Endometrial microvascular endothelial cells (primary cell): ENCODE results near the gene KLHL29. TPM values are rescaled to one million over a fixed set of nuclear protein-coding genes. Genes with fewer than 3 reads are reported as not detected.

Experiments
- in situ Hi-C: cut with HindIII; loops from 2 replicates; pipeline ENCODE4 v1.10.0; 2017; ENCODE audit warnings: low sequenced_read_pairs, low pct_unique_long_range_greater_than_20kb; ENCODE audit errors: inconsistent ontology term
- total RNA-seq: library from RNA; depleted of rRNA; stranded (reverse); fragments of >200 nt; gene quantifications from one replicate; pipeline ENCODE4 v1.2.3, GENCODE V29; 2015; ENCODE audit errors: inconsistent ontology term

The KLHL29 gene
- total RNA-seq, 1 donor from 2014 or later = 4.0 TPM

DNA sequence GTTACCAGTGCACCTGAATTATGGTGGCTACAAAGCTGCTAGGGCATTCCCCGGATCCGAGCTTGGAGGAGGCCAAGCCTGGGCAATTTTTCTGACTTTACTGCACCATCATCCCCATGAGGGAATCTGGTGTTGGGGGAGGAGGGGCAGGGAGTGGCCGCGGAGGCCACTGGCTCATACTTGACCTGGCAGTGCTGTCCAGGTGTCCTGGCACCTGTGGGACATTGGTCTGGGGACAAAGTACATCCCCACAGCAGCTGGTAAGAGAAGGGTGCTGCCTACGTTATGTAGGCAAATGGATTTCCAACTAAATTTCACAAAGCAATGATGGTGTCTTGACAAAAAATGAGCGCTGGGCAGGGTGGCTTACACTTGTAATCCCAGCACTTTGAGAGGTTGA is 48.3 kb downstream of the KLHL29 start:
- in situ Hi-C loops = no loop called here

DNA sequence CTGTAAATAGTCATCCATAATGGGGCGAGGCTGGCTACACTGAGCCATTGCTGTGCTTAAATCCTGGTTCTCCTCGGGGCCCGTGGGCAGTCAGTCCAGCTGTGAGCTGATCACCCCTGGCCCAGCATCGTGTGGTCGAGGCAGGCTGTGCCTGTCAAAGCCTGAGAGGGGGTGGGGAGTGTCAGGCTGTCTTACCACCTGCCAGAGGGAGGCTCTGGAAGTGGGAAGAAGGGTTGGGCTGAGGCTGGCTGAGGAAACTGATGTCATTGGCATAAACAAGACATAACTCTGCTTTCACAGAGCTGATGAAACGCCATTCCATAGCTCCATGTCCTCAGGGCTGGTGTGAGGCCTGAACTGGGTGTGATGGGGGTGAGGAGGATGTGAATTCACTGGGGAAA is 49.7 kb downstream of the KLHL29 start:
- in situ Hi-C loops = no loop called here

DNA sequence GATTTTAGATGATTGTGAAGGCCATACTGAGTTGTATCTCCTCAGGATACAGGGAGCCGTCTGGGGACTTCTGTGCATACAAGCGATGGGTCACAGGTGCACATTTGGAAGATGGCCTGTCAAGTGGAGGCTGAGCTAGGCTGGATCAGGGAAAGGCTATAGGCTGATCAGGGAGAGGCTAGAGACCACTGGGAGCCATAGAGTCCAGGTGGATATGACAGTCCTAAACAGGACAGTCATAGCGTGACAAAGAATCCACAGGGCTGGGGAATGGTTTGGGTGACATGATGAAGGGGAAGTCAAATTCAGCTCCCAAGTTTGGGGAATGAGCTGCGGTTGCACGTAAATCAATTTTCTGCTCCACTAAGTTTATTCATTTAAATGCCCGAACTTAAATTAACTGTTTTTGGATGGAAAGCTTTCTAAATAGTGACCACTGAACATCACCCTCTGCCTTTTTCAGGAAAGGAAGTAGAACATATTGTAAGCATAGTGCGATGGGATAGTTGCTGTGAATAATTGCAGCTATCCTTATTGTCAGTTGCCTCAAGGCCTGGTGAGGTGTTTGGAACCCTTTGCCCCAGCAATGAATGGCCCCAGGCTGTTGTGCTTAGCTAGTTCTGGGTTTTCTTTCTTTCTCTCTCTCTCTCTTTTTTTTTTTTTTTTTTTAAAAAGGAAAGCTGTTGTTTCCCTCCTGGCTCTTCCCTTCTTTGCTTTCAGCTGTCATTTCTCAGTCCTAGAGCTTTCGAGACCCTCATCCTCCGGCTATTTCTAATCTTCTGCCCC is 50.5 kb downstream of the KLHL29 start:
- in situ Hi-C loops = no loop called here

DNA sequence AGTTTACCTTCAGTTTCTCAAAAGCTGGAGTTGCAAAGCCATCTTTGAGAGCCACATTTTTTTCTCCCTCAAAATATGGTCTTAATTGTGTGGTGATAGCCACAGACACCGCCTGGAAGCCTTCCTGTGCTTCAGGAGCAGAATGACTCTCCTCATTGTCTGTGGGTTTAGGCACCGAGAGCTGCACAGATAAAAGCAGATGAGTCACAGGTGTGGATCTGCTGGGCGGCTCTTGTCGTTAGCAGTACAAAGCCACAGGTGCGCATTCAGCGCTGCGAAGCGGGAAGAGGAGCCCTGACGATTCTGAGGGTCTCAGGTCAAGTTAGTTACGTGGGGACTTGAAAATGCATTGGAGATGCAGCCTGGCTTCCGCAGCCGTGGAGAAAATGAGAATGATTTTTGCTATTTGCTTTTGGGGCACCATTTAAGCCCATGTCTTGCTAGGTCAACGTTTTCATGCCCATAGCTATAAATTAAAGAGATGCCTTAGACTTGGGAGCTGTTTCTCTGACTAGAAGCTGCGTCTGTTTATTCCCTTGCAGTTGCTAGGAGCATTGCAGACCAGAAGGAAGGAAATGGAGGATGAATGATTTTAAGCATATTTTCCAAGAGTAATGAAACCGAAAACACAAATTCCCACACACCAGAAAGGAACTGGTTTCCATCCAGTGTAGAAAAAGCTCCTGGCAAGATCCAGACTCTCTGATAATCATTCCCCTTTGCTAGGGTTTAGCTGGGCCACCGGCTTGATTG is 51.5 kb downstream of the KLHL29 start:
- in situ Hi-C loops = no loop called here

DNA sequence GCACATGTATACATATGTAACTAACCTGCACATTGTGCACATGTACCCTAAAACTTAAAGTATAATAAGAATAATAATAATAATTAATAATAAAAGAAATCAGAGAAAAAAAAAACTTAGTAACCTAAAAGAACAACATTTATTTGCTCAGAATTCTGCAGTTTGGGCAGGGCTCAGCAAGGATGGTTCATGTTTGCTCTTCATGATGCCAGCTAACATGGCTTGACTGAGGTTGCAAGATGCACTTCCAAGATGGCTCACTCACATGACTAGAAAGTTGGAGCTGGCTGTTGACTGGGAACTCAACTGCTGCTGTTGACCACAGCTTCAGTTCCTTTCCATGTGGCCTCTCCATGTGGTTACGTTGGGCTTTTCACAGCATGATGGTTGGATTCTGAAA is 56.4 kb downstream of the KLHL29 start:
- in situ Hi-C loops = no loop called here

DNA sequence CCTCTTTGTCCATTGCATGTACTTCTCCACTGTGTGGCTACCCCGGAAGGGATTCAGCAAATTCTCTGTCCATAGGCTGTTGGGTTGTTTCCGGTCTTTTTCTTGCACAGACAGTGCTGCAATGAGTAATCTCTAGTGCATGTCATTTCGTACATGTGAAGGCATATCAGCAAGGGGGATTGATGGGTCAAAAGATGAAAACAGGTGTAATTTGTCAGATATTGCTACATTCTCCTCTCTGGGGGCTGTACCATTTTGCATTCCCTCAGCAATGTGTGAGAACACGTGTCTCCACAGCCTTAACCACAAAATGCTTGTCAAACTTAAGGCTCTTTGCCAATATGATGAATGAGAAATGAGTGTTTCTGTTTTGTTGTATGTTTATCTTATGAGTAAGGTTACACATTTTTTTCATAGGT is 60.5 kb downstream of the KLHL29 start:
- in situ Hi-C loops = no loop called here

DNA sequence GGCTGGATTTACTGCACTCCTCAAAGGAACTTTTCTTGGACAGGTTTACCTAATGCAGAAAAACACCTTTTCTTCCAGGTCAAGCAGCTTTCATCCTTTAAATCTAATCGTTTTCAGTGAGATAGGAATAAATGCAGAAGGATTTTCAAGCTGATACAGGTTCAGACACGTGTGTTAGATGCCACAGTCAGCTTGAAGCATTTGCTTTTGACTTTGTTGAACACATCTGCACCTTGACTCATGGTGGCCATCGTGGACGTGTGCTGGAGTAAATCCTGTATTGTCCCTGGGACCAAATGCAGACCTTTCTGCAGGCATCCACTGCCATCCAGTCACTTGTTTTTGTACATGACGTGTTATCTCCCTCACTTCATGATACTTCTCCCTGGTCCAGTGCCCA is 61.9 kb downstream of the KLHL29 start:
- in situ Hi-C loops = no loop called here

DNA sequence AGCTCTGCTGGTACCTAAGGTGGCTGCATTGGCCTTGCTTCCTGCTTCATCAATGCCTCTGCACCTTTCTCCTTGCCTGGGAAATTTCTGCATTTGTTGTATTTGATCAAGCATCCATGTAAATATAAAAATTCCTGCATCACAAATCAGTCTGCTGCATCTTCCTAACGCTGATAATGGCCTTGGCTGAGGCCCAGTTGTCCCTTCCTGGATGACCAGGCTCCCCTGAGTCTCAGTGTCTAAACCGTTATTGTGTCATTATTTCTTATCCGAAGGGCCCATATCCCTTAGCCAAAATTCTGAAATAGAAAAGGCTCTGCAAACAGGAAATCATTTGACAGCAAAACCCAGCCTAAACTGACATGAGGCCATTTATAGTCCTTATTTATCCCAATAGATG is 62.4 kb downstream of the KLHL29 start:
- in situ Hi-C loops = no loop called here

DNA sequence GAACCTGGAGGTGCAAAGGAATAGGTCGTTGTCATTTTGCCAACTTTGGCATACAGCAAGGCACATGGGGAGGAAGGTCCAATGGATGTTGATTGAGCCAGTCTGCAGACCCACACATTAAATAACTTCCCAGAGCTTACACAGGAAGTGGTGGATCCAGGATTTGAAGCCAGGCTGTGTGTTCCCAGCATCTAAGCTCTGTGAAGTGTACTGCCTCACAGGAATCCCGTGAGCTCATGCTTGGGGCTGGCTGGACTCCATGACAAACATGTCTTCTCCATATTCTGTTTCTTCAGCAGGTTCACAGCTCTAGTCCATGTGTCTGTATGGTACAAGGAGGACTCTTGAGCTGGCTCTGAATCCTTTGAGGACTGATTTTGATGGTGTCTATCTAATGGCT is 63.9 kb downstream of the KLHL29 start:
- in situ Hi-C loops = no loop called here

DNA sequence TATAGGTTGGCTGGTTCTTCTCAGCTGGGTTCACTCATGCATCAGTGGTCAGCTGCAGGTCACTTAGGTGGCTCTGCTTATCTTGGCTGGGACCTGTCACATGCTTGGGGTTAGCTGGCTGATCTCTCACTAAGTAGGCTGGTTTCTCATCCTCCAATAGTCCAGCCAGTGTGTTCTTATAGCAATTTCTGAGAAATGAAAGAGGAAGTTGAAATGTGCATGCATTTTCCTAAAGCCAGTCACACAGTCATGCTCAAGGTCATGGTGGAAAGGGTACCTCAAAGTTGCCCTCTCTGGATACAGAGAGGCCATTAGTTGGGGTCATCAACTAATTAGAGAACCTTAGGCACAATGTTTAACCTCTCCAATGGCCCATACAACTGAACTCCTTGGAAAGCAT is 64.4 kb downstream of the KLHL29 start:
- in situ Hi-C loops = no loop called here

DNA sequence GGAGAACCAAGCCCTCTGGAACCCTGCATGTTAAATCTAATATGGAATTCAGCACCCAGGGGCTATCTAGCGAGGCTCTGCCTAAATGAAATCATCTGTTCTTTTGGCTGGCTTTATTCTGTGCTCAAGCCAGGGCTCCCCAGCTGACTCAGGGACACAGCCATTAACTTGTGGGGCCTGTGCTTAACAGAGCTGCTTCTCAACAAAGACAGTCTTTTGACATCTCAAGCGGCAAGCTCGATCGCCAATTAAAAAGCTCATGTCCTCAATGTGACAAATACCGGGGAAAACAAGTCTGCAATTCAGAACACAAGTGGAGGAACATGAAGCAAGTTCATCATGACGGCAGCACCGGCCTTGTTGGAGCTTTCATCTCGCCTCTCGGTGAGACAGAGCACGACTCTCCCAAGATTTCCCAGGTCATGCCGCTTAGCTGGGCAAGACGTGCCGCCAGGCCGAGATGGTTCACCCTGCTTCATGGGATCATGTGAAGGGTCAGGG is 64.9 kb downstream of the KLHL29 start:
- in situ Hi-C loops = no loop called here

DNA sequence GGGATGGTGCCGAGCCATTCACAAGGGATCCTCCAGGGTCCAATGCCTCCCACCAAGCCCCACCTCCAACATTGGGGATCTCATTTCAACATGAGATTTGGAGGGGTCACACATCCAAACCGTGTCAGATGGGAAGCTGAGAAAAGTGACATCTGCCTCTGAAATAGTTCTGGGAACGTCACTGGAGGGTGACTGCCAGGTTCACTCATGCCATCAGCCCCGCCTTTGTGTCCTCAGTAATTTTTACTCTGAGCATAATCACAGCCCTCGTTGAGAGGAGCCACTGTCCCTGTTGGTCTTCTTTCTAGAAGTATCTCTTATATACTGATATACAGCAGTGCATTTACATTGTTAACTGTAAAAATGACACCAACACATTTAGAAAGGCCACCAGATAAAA is 67.4 kb downstream of the KLHL29 start:
- in situ Hi-C loops = no loop called here

DNA sequence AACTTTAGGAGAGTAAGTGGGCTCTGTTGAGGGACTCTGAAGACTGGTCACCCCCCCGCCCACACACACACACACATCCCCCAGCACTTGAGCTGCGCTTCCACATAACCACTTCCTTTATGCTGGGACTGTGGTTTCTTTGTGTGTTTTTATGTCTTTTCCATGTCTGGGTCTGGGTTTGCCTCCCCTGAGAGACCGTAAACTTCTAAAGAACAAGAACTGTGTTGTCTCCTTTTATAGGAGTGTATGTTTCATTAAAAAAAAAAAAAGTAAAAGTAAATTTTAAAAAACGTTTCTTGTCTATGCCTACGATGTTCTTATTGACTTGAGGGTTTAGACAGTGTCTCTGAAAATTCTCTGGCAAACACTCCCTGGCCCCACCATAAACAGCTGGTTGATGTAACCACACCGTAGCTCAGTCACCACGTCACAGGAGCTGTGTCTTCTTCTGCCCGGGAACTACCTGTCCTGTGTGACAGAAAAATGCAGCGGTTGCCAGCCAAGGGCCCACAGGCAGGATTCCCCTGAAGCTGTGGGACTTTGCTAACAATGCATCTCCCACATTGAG is 68.0 kb downstream of the KLHL29 start:
- in situ Hi-C loops = no loop called here

DNA sequence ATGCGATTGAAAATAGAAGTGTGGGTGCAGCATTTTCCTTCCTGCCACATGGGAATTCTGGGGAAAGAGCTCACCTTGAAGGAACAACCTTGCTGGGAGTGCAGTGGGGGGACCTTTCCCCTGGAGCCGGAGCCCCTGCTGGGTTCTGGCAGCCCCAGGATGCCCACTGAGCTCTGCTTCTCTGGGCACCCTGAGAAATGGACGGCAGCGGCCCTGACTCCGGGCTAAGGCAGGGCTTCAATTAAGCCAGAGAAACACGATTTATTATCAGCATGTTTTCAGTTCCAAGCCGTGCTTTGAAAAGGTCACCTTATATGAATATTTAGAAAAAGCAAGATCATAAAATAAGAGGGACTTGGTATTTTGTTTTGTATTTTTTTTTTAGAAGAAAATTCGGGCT is 68.5 kb downstream of the KLHL29 start:
- in situ Hi-C loops = no loop called here

DNA sequence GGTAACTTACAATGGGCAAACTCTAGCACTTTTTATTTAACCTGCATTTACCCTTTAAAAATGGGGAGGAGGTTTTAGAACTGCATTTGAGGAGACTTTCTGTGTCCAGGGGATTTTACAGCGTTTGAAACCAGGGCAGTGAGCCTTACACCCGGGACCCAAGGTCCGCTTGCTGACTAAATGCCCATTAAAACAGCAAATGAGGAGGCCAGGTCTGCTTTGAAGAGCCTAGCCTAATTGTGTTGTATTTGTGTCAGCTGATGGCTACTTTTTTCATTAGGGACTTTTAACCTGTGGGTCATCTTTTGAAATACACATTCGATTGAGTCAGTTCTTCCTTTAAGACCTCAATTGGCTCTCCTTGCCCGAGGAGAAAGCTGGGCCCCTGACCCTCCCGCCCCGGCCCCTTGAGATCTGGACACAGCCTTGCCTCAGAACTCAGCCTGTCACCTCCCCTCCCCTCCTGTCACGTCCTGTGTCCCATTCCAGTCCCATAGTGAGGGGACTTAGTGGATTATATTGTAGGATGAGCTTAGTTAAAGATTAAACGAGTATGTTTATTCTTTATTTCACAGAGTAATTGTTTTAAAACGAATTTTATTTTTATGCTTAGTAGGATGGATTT is 69.0 kb downstream of the KLHL29 start:
- in situ Hi-C loops = no loop called here

DNA sequence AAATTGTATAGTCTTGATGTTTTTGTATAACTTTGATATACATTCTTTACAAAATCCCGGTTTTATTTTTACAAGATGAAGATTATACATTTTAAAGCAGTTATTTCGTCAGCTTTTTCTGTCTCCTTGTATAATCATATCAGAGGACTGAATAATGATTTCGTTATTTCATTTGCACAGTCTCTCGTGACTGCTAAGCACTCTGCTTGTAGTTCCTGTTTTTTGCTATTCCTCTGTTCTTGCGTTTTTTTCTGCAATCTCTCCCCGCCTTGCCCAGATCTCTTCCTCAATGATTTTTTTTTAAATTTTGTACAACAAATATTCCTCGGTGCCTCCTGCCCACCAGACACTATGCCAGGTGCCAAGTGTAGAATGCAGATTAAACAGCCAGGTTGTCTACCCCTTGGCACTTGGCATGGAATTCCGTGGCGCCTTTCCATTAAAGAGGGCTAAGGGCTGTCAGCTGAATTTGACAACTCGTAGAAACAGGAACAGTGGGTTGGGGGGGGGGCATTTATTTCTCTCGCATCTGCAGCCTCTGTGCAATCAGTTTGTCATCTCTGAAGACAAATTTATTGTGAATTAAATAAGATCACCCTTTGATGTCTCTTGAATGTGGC is 69.6 kb downstream of the KLHL29 start:
- in situ Hi-C loops = no loop called here

DNA sequence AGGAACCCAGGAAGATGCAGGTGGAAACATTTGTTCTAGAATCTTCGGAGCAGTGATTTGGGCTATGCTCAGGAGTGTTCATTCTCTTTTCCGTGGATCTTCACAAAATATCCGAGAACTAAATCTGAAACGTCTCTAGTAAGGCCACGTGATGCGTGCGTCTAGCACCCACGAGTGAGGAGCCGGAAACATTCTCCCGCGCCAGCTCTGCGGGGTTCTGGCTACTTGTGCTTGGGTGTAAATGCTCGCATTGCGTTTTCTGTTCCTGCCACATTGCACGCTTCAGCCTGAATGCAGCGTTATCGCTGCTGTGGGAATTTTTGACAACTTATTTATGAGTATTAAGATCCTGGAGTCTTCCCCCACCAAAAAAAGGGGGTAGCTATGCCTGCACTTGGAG is 71.4 kb downstream of the KLHL29 start:
- in situ Hi-C loops = no loop called here

DNA sequence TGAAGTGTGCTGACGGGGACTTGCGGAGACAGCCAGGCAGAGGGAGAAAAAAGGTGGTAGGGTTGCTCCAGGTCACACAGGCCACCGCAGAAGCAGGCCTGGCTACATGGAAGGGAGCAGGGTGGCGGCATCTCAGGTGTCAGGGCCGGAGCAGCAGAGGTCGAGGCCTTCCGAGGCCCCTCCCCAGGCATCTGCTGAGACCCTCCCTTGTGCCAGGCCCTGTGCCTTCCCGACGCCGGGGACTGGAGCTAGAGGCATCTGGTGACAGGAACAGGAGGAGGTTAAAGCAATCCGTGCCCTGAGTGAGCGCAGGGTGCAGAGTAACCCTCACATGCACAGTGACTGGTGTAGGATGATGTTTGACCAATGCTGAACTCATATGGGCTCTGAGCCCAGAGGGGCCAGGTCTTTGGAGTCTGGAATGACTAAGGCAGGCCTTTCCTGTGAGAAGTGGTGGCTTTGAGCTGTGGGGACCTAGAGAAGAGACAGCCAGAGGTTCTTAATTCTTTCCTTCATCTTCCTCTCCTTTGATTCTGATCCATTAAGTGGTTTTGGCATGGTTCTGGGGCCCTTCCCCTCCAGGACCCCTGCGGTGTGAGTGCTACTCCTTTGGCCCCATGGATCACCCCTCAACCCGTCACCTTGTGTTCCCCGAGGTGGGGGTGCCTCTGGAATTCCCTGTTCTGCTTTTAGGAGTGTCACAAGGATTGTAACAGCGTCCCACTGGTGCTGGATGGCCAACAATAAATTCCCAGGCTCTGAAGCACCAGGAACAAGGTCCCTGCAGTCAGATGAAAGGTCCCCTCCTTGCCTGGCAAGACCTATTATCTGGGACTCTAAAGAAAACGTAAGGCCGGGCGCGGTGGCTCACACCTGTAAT is 72.1 kb downstream of the KLHL29 start:
- in situ Hi-C loops = no loop called here
